NCI-H1694 (cell line): Measurements from ENCODE around the gene DALRD3.
"Not testable (repeated sequence)": the region's sequence is repeated elsewhere in the genome, so short reads cannot be mapped to it uniquely, and the experiment has no call there.

Experiments
- DNase-seq: peaks from one replicate; lab custom pipeline; 2025; lab: John Stamatoyannopoulos, UW

Gene DALRD3

GRCh38 chr3:49021213-49021812, 2.9 kb upstream of the DALRD3 start:
- peak; percentile 64 for DNase-seq

DNA sequence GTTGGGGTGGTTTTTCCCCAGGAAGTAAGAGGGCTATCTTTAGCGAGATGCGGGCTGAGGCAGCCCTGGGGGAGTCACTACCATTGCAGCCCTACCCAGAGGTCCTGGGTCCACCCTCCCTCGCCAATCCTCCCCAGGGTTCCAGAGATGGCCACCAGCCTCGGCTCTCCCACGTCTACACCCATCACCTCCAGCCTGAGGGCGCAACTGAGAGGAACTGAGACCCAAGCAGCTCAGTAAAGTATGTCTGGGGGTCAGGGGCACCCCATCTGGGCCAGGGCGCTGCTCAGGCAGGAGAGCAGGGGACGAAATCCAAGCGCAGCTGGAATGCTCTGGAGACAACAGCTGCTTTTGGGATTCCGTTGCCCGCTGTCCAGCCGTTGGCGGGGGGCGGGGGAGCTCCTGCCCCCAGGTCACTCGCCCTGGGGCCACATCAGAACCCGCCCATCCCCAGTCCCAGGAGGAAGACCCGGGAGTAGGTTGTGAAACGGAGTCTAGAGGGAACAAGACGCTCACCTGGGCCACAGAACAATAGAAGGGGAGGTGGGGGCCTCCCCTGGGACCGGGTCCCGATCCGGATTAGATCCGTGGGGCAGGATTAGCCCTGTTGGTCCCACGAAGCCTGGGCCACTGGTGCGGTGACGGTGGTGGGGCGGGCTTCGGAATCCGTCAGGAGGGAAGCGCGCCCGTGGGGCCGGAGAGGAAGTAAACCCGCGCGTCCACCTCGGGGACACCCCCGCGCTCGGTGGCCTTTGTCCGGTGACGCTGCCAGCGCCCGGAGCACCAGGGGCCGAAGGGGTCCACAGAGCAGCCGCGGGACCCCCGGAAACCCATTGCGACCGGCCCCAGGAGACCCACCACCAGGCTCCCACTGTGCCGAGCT, 2.2 kb upstream of the DALRD3 start:
- no peak for DNase-seq

GRCh38 chr3:49019941-49020329, 1.6 kb upstream of the DALRD3 start:
- no peak for DNase-seq

GRCh38 chr3:49018707-49019006, 277 bp upstream of the DALRD3 start:
- no peak for DNase-seq

DNA sequence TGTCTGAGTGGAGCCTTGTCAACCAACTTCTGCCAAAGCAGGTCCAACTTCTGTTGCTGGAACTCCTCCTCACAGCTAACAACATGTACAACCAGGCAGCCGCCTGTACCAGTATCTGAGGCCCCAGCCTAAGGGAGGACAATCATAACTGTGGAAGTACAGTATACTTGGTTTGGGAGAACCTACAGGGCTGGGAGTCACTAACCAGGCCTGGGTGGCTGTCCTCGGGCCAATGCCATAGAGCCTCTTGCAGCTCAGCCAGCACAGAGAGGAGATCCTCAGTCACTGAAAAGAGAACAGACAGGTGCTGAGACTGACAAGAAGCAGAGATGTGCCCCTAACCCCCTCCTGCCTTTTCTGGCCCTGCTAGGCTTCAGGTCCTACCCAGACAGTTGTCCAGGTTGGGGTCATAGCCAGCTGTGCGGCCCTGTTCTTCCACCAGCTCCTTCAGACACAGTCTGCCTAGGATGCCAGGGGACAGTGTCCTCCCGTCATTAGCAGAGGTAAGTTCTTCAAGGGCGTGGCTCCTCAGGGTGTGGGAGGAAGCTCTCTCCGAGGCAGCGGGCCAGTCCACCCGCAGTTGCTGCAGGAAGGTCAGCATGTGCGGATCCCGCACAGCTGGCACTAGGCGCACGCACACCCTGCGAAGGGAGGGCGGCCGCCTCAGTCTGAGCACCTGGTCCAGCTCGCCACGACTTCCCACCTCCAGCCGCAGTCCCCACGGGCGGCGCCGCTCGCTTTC, 980 bp downstream of the DALRD3 start:
- no peak for DNase-seq

GRCh38 chr3:49016414-49017228, 1.8 kb downstream of the DALRD3 start:
- DNase-seq = no peak

GRCh38 chr3:49015765-49016164, 2.6 kb downstream of the DALRD3 start:
- no peak for DNase-seq

- no peak for DNase-seq
These were observed 3.3 kb downstream of the DALRD3 start for GRCh38 chr3:49015072-49015471.

DNA sequence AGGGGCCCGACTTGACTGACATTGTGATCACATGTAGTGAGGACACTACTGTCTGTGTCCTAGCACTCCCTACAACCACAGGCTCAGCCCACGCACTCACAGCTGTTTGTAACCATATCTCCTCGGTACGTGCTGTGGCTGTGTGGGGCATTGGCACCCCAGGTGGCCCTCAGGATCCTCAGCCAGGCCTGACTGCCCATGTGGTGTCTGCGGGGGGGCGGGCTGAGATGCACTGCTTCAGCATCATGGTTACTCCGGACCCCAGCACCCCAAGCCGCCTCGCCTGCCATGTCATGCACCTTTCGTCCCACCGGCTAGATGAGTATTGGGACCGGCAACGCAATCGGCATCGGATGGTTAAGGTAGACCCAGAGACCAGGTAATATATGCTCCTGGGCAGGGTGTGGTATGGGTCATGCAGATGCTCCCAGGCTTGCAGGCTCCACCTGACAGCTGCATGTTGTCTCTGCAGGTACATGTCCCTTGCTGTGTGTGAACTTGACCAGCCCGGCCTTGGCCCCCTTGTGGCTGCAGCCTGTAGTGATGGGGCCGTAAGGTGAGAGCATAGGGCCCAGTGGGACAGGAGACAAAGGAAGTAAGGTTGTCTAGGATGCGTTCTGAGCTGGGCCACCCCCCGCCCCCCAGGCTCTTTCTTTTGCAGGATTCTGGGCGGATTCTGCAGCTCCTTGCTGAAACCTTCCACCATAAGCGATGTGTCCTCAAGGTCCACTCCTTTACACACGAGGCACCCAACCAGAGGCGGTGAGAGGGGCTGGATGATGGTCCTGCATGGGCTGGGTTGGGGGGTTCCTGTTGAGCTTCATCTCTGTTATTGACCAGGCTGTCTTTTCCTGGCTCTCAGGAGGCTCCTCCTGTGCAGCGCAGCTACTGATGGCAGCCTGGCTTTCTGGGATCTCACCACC, 4.4 kb downstream of the DALRD3 start:
- DNase-seq = no peak

- DNase-seq = no peak
These were observed 5.2 kb downstream of the DALRD3 start for GRCh38 chr3:49013113-49013737.

- DNase-seq = no peak
These were observed 5.9 kb downstream of the DALRD3 start for GRCh38 chr3:49012441-49013017.

- no peak for DNase-seq
These were observed 9.0 kb downstream of the DALRD3 start for GRCh38 chr3:49009396-49009795.

DNA sequence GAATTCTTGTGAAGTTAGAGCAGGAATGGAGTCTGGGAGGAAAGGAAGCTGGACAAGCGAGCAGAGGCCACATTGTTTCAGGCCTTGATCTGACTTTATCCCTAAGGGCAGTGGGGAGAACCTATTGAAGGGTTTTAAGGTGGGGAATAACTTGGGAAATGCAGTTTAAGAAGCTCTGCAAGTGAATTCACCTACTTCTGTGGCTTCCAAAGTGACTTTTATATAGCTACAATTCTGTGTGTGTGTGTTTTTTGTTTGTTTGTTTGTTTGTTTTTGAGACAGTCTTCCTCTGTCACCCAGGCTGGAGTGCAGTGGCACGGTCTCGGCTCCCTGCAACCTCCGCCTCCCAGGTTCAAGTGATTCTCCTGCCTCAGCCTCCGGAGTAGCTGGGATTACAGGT, 9.8 kb downstream of the DALRD3 start:
- not testable (repeated sequence) for DNase-seq

DNA sequence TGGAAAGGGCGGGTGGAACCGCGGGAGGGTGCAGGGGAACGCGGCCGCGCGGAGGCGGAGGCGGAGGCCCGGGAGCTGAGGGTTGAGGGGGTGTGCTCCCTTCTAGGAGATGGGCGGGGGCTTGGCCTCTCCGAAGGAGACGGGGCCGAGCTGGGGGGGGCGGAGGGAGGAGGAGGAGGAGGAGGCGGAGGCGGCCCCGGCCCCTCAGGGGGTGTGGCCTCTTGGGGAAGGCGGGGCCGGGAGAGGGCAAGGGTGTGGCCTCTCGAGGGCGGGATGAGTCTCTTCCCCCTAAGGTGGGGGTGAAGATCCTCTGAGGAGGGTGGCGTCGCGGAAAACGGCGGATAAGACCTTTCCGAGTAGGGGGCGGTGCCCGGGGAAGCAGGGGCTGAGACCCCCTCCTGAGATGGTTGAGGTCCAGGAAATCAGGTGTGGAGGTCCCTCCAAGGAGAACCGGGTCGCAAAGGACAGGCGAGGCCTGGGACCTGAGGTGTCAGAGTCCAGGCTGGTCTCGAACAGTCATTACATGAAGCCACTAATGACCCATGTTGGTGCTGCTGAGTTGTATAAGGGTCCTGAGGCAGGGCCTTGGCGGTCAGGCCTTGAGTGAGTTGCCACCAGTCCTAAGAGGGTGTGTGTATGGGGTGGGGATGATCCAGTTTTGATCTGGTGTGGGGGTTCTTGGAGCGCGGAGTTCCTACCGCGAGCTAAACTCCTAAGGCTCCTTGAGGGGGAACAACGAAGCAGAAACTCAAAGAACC, 10.4 kb downstream of the DALRD3 start:
- no peak for DNase-seq

GRCh38 chr3:49007068-49007770, 11.2 kb downstream of the DALRD3 start, which contains the start of gene WDR6:
Gene WDR6, plus strand, starts transcription at chr3:49007391. Its CDS starts 41 bp downstream, at chr3:49007432.
- peak; percentile 74 for DNase-seq

- no peak for DNase-seq
These were observed 11.8 kb downstream of the DALRD3 start for GRCh38 chr3:49006408-49007067.

GRCh38 chr3:49005998-49006397, 12.4 kb downstream of the DALRD3 start:
- no peak for DNase-seq

- no peak for DNase-seq
These were observed 13.1 kb downstream of the DALRD3 start for GRCh38 chr3:49005303-49005680.
